ENCODE measurements around the gene LTA4H.

- TF ChIP-seq CTCF (IDR thresholded peaks at IDR 0.05 in 4 of 5, conservative IDR thresholded peaks at IDR 0.05 in 1 of 5) (no peak), POLR2A (IDR thresholded peaks at IDR 0.05) (no peak)
Observed at GRCh38 chr12:95956557-95957145, 78.7 kb downstream of the LTA4H start.

Data from gastrocnemius medialis (tissue), 4 donors.